Renal cortex interstitium (tissue), 11 donors: ENCODE results near the gene NOL9. TPM values are rescaled to one million over a fixed set of nuclear protein-coding genes. Genes with fewer than 3 reads are reported as not detected.

Source experiments
- DNase-seq, 11 donors: peaks; one replicate each; pipeline ENCODE4 v3.0.0-alpha.2; 2013; ENCODE audit warnings: low read depth in 9 of 11, low spot score in 4 of 11; ENCODE audit errors: extremely low read depth in 1 of 11
- polyA plus RNA-seq, 3 donors: library from polyadenylated mRNA; unstranded; fragments of 120-200 nt; gene quantifications; one replicate each; pipeline ENCODE4 v1.2.1, GENCODE V29; 2013; ENCODE audit not compliant: insufficient read length in 3 of 3

Gene NOL9
- polyA plus RNA-seq, 3 donors = 14.8 to 18.5 (median 18.1) TPM

DNA sequence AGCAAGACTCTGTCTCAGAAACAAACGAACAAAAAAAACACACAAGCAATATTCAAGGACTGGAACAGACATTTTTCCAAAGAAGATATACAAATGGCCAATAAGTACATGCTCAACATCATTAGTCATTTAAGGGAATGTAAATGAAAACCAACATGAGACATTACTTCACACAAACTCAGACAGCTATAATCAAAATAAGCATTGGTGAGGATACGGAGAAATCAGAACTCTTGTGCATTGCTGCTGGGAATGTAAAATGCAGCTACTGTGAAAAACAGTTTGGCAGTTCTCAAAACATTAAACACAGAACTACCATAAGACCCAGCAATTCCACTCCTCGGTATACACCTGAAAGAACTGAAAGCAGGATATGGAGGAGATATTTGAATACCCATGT, 15.4 kb downstream of the NOL9 start:
- no peak for DNase-seq

DNA sequence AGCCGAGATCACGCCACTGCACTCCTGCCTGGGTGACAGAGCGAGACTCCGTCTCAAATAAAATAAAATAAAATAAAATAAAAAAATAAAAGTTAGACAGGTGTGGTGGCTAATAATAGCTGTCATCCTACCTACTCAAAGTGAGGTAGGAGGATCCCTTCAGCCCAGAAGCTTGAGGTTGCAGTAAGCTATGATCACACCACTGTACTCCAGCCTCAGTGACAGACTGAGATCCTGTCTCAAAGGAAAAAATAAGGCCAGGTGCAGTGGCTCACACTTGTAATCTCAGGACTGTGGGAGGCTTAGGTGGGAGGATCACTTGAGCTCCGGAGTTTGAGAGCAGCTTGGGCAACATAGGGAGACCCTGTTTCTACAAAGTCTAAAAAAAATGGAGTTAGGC, 18.0 kb downstream of the NOL9 start:
- no peak for DNase-seq

DNA sequence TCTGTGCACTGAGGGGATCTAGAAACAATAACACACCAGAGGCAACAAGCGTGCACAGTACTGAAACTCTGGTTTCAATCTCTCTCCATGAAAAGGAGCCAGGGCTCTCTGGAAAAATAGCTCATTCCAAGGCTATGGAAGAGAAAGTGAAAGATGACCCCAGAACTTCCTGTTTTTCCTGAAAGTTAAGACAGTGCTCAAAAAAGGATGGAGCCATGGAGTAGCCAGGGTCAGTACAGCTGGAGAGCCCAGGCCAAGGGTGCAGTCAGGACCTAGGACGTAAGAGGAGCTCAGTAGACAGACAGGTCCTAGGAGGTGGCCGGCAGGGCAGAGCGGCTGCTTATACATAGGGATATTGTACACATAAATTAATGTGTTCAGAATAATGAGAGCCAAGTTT, 19.1 kb downstream of the NOL9 start:
- no peak for DNase-seq

DNA sequence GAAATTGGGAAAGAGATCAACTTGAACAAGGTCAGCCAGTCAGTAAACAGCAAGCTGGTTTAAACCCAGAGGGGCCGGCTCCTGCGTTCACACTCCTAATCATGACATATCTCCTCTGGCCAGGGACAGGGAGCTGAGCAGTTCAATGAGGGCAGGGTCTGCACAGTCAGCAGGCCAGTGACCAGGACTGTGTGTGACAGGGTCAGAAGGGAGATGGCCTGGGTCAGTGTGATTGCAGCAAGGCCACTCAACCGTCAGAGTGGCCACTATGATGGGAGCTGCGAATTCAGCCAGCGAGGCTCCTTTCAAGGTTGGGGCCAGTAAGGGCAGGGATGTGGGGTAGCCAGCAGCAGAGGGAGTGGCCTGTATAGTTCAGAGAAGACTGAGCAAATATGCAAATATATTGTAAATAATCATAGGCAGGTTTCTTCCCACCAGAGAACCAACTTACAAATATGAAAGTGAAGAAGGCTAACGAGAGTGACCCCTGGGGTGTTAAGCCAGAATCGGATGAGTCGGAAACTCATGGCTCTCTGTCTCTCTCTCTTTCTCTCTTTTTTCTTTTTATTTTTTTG, 20.0 kb downstream of the NOL9 start:
- DNase-seq = no peak

DNA sequence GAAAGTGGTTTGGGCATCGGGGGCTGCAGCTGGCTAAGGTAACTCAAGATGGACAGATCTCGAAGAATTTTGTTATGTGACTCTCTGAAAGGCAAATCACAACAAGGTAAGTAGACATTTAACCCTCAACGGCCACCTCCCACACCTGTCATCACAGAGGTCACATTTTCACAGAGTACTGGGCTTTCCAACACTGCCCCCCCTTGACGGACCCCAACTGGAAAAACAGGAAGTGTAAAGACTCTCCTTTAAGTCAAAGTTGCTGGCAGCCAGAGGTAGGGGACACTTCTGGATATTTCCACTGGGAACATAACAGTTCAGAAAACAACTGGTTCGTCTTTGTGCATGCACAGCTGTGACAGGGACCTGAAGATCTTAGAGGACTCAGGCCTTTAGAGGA, 22.3 kb downstream of the NOL9 start:
- DNase-seq = no peak

DNA sequence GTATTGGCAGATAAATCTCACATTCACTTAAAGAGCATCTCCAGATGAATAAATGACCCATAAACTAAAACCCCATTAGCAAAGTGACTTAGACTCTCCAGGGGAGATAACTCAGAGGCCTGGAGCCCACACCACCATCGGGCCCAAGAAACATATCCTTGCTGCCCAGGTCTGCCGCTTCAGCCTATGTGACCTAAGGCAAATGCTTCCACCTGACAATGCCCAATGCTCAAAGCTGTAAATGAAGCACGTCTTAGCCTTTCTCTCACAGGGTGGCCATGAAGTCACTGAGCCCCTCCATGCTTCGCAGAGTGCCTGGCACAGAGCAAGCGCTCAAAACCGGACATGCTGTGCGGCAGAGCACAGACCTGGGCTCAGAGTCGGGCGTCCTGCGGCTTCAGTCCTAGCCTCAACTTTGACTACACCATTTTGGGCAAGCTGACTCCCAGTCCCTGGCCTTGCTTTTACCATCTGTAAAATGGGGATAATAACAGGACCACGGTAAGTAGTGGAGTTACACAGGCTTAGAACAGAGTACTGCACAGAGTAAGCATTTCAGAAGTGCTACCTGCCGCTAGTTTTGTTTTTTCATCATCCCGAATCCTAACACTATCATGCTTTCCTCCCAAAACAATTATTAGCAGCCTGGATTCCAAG, 23.7 kb downstream of the NOL9 start:
- no peak for DNase-seq

DNA sequence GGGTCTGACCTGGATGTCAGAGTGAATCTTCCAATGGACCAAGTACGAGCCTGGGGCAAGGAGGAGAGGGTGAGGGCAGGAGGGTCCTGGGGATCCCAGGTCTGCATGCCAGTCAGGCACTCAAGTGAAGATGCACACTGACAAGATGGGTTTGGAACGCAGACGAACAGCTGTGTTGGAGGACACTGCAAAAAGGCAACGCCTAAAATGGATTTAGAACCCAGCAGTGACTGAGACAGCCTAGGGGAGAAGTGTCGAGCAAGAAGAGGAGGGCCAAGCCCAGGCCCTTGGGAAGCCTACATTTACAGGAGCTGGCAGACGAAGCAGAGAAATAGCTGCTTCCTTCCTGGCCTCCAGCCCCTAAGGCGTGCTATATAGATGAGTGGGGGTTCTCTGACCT, 25.8 kb downstream of the NOL9 start:
- DNase-seq = no peak

DNA sequence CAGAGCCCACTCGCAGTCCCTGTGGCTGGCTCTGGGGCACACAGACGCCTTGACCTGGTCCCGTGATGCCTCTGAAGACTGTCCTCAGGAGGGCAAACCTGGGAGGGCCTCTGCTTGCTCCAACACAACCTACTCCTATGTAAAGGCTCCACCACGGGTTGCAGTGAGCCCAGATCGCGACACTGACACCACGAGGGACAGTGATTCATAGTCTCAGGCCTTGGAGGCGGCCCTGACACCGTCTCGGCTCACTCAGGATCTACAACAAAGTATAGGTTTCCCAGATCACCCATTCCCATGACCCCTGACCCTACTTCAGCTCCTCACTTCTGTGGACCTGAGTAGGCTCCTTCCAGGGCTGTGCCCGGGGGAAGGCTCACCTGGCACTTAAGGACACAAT, 28.0 kb downstream of the NOL9 start:
- DNase-seq = no peak

DNA sequence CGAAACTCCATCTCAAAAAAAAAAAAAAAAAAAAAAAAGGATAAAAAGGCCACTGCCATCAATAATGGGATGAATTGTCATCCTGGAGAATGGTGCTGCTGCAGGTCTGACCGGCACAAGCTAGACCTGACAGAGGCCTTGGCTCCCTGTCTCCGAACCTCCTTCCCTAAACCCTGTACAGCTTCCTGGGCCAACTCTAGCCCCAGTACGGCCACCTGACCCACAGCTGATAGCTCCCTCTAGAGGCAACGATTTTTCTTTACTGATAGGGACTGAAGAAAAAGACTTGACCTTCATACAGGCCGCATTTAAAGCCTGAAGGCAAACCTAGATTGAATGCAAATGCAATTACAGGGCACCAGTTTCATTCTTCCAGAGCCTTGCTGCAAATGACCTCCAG, 30.7 kb downstream of the NOL9 start:
- no peak for DNase-seq

DNA sequence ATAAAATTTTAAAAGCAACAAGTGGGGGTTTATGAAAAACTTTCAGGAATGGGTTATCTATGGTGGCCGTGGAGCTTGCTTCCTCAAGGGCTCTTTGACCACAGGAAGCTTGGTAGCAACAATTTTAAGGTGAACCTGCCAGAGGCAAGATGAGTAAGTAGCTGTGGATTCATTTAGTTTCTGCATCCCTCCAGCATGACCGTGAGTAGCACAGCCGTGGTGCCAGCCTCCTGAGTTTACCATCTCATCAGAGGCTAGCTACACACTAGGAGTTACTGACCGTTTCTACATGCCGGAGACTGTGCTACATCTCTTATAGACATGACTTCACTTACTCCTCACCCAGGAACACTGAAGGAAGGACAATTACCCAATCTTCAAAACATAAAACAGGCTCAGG, 32.8 kb downstream of the NOL9 start:
- no peak for DNase-seq

DNA sequence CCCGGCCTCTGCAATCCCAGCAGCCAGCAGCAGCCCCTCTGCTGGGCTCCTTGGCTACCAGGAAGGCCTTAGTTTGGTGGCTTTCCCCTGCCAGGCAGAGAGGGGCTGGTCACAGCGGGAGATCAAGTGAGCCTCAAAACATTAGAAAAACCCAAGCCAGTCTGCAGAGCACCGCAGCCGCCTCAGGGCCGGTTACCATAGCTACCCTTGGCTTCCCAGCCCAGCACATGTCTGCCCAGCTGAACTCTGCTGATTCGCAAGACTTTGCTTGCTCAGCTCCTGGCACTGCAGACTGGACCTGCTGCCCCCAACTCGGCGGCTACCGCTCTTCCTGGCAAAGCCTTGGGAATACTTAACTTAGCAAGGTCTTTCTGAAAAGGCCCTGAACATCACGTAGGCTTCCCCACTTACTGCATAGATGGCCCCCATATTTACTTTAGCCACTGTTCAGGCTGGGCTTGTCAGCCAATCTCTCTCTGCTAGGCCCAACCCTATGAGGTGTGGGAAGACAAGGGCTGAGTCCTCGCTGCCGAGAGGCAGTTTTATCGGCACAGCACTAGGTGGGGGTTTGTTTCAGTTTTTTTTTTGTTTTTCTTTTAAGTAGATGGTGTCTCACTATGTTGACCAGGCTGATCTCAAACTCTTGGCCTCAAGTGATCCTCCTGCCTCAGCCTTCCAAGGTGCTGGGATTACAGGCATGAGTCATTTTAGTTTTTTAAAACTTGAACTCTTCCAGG, 34.2 kb downstream of the NOL9 start:
- peak in 8 of 11 donors; percentile 38 to 69 (median 56) for DNase-seq

DNA sequence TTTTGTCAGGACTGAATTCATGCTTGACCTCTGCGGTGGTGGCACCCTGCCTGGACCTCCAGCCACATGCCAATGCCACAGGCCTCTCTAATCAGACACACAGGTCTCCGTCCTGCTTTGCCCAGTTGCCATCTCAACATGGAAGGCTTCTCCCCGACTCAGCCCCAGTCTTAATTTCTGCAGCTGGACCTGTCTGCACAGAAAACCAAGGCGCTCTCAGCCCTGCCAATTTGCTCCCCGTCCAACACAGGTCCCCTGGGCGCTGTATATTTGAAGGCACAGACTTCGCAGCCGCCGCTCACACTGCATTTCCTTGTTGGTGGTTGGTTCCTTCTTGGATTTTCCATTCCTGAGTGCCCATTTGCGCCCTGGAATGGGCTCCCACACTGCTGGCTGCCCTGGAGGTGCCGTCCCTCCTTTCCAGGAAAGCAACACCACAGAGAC, 34.8 kb downstream of the NOL9 start:
- no peak for DNase-seq

DNA sequence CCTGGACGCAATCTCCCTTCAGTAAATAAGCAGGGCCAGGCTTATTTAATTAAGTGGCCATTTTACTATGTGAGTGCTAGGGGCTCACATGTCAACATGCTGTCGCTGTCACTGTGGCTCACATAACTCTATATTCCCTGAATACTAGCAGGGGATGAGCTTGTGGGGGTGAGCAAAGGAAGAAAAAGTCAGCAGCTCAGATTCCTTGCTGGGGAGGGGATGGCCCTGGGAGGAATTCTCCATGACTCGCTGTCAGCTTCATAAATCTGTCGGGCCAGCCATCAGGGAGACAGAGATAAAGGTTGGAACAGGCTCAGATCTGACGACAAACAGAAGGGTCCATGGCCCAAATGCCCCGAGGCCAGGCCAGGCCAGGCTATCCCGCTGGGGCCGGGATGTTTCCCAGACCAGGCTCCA, 36.9 kb downstream of the NOL9 start:
- DNase-seq = no peak

DNA sequence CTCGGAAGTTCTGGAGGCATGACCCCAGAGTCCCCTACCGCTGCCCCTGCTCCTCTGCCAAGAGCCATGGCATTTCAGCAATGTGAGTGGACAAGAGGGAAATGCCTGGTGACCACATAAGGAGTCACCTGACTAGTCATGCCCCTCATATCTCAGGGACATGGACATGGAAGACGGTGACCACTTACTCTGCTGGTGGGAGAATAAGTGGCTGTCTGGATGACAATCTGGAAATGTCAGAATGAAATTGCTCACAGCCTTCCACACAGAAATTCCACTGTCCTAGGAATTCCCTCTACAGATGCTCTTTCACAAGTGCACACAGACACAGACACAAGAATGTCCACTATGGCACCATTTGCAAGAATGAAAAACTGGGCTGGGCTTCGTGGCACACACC, 38.5 kb downstream of the NOL9 start:
- DNase-seq = no peak

DNA sequence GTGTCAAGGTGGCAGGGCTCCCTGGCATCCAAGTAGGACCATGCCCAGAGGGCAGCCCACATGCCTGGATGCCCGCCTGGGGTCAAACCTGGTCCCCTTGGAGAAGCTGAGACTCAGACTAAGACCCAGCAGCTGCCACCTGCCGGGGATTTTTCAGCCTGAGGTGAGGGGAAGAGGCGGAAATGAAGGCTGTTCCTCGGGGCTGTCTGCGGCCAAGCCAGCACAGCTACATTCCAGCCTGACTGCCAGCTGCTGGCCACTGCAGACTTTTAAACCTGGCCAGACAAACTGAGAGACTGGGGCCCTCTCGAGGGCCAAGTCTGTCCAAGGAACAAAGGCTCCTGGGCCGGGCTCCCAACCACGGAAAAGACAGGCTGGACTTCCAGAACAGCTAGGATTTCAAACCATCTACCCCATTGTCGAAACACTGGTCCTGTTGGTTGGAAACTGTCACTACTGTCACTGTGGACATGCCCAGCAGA, 41.0 kb downstream of the NOL9 start:
- DNase-seq = no peak

DNA sequence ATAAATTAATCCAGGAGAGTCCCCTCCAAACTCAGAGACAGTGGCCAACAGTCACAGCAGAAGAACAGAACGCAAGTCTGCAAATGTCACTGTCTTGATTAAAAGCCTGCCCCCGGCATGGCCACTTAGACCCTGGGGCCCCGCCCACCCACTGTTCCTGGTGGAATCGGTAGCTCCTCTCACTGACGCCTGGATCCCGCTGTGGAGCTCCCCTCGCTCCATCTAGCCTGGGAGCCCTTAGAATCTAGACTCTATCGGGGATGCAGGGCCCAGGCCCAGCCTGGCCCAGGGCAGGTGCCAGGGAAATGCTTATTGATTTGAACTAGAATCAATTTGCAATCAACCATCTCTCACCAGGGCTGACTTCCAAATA, 41.4 kb downstream of the NOL9 start:
- DNase-seq = no peak

DNA sequence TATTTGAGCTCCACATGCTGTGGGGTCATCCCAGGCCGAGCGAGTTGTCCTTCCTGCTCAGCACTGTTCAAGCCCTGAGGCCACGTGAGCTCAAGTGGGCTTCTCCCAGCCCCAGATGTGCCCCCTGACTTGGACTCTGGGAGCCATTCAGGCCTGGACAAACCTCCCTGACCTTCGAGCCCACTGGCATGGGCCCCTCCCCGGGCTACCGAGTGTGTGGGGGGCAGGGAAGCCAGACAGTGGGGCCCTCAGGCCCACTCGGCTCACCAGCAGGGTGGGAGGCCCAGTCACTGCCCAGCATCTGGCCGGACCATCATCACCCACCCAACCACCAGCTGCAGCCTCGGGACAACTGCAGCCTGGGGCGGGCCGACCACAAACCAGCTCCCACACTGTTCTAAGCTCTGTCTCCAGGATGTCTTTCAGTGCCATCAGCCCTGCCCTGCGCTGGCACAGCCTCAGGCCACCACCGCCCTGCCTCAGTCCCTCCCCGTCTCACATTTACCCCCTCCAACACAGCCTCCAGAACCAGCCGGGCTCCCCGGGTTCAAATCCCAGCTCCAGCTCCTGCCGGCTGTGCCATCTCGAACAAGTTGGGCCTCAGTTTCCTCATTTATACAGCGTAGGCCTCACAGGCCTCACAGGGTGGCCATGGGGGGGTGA, 41.9 kb downstream of the NOL9 start:
- DNase-seq = no peak

DNA sequence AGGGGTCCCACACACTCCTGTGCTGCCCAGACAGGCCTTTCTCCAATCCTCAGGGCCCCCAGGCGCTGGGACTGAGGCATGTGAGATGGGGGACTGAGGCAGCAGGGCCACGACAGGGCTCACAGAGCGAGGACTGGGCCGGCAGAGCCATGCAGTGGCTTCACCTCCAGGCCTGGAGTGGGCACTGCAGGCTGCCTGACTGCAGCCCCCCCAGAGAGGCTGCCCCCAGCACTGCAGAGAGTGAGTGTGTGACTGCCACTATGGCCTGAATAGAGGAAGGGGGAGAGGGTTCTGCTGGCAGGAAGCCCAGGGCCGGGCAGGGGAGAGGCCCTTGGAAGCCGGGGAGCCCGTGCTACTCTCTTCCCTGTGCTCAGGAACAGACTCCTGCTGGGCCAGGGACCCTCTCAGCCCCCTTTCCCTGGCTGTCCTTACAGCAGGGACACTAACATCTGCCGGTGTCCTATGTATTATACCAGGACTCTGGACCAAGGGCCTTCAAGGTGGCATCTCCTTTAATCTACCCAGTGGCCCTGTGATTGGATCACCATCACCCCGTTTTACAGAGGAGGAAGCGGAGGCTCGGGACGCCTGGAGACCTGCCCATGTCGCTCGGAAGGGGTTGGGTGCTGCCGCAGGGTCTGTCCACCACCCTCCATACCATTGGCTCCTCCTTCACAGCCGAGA, 42.6 kb downstream of the NOL9 start:
- DNase-seq = no peak

DNA sequence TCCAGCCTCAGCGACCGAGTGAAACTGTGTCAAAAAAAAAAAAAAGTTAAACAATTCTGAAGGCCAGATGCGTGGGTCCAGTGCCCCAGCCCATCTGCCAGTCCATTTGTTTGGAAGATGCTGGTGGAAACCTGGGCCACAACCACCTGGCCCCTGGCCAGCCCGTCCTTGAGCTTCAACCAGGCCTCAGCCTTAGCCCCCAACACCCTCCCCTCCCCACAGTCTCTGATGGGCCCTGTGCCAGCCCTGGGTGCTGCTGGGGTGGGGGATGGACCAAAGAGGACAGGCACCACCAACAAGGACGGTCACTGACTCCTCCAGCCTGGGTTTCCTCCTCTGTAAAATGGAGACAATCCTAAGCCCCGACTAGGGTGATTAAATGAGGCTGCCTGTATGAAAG, 43.3 kb downstream of the NOL9 start:
- no peak for DNase-seq
